PC-3 (cell line): ENCODE data around the gene SLC12A3. TPM values are rescaled to one million over a fixed set of nuclear protein-coding genes. Genes with fewer than 3 reads are reported as not detected.

Source experiments
- ATAC-seq: fragments of 200-7000 bp; cut with Tn5 transposase; 2 replicates; pipeline ENCODE4 v1.9.1; 2020; ENCODE audit warnings: mild to moderate bottlenecking, moderate library complexity
- BruUV-seq: library from RNA; stranded (reverse); fragments of 400-500 nt; replicated peaks from 2 replicates; lab custom pipeline; 2021; lab: Mats Ljungman, UMichigan
- CTCF ChIA-PET: fragments of 300-600 bp; sonication (Branson Sonifier 250); formaldehyde crosslinking; loops from one replicate; lab custom pipeline; 2022; ENCODE audit warnings: antibody characterized with exemption; lab: Charles Lee
- POLR2A ChIA-PET: fragments of 300-600 bp; sonication (Branson Sonifier 250); formaldehyde crosslinking; loops from one replicate; lab custom pipeline; 2022; ENCODE audit warnings: antibody characterized with exemption; ENCODE audit not compliant: unreplicated experiment; lab: Charles Lee
- DNase-seq: peaks from one replicate; pipeline ENCODE4 v3.0.0-alpha.2; 2015
- H2AFZ ChIP-seq: fragments of 300-600 bp; sonication (generic); 2 replicates; pipeline ENCODE4 v1.6.0; 2016; ENCODE audit warnings: antibody characterized with exemption, low read length
- H3F3A ChIP-seq: fragments of 300-600 bp; sonication (generic); one replicate; pipeline ENCODE4 v1.6.0; 2017; ENCODE audit warnings: antibody characterized with exemption, low read length, control low read depth, mild to moderate bottlenecking; ENCODE audit not compliant: unreplicated experiment
- H3K27ac ChIP-seq: fragments of 300-600 bp; sonication (generic); 2 replicates; pipeline ENCODE4 v1.5.1; 2016; ENCODE audit warnings: mild to moderate bottlenecking, low read length
- H3K27me3 ChIP-seq: fragments of 300-600 bp; sonication (generic); 2 replicates; pipeline ENCODE4 v1.6.1; 2016; ENCODE audit warnings: low read length, mixed read lengths
- H3K36me3 ChIP-seq: fragments of 300-600 bp; sonication (generic); 2 replicates; pipeline ENCODE4 v1.6.1; 2016; ENCODE audit warnings: low read depth, mixed run types, low read length, mixed read lengths
- H3K4me1 ChIP-seq: fragments of 300-600 bp; sonication (generic); 2 replicates; pipeline ENCODE4 v1.5.1; 2016; ENCODE audit warnings: low read length; ENCODE audit not compliant: insufficient read depth
- H3K4me2 ChIP-seq: fragments of 300-600 bp; sonication (generic); 2 replicates; pipeline ENCODE4 v1.6.0; 2016; ENCODE audit warnings: low read length
- H3K4me3 ChIP-seq: fragments of 300-600 bp; sonication (generic); 2 replicates; pipeline ENCODE4 v1.5.1; 2016; ENCODE audit warnings: mild to moderate bottlenecking, low read length, mixed read lengths
- H3K79me2 ChIP-seq: fragments of 300-600 bp; sonication (generic); 2 replicates; pipeline ENCODE4 v1.6.1; 2017; ENCODE audit warnings: low read length, mixed read lengths
- H3K9ac ChIP-seq: fragments of 300-600 bp; sonication (generic); 2 replicates; pipeline ENCODE4 v1.6.0; 2016; ENCODE audit warnings: mild to moderate bottlenecking, low read length
- H3K9me2 ChIP-seq: fragments of 300-600 bp; sonication (generic); replicated peaks from 2 replicates; pipeline ENCODE4 v1.6.1; 2016; ENCODE audit warnings: mixed run types, low read length, mixed read lengths
- H3K9me3 ChIP-seq: fragments of 300-600 bp; sonication (generic); 2 replicates; pipeline ENCODE4 v1.6.1; 2016; ENCODE audit warnings: low read length, mixed read lengths
- H4K20me1 ChIP-seq: fragments of 300-600 bp; sonication (generic); 2 replicates; pipeline ENCODE4 v1.6.1; 2016; ENCODE audit warnings: low read length, mixed read lengths
- EZH2 ChIP-seq: fragments of 300-600 bp; sonication (generic); IDR thresholded peaks from one replicate; pipeline ENCODE4 v1.6.1; 2017; ENCODE audit warnings: antibody characterized with exemption, mild to moderate bottlenecking, low read length; ENCODE audit not compliant: unreplicated experiment
- EZH2phosphoT487 ChIP-seq: fragments of 300-600 bp; sonication (generic); IDR thresholded peaks from 2 replicates; pipeline ENCODE4 v1.6.1; 2018; ENCODE audit warnings: mild to moderate bottlenecking, antibody characterized with exemption, low read length, borderline replicate concordance
- intact Hi-C: fragments of 100-400 bp; cut with micrococcal nuclease; formaldehyde crosslinking; loops from 2 replicates; pipeline ENCODE4 v1.9.0; 2023
- total RNA-seq: library from RNA; depleted of rRNA; stranded (reverse); fragments of >200 nt; gene quantifications from 2 replicates; pipeline ENCODE4 v1.2.3, GENCODE V29; 2014
- TF ChIP-seq, protein P1 (sequence below): fragments of 300-600 bp; sonication (generic); conservative IDR thresholded peaks from 2 replicates; pipeline ENCODE4 v1.5.1; 2017; ENCODE audit warnings: antibody characterized with exemption, low read depth, mild to moderate bottlenecking, low read length

SLC12A3 gene
- total RNA-seq, 1 experiment from 2014 or later = not detected

DNA sequence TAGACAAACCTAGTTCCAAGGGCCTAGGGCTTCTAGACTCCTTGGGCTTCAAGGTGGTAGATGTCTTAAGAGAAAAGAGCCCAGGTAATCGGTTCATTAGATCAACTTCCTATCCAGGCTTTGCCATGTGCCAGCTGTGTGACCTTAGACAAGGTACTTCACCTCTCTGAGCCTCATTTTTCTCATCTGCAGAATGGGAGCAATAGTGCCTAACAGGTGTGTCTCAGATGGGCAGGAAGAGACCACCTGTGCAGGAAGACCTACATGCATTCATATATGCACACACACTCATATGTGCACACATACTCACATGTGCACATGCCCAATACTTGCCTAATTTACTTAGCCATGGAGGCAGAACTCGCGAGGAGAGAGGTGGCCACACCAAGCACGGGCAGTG lies 15.7 kb downstream of the SLC12A3 start:
- H2AFZ ChIP-seq = no peak overlapping the region
- no peak overlapping the region for H3K27ac ChIP-seq
- intact Hi-C loops = no loop called here
- H3K9ac ChIP-seq = no peak overlapping the region
- H3K4me1 ChIP-seq = no peaks in the 10 kb centered on the region
- H3K27me3 ChIP-seq = no peaks in the 10 kb centered on the region
- no peak for TF ChIP-seq EZH2
- TF ChIP-seq, protein P1, sequence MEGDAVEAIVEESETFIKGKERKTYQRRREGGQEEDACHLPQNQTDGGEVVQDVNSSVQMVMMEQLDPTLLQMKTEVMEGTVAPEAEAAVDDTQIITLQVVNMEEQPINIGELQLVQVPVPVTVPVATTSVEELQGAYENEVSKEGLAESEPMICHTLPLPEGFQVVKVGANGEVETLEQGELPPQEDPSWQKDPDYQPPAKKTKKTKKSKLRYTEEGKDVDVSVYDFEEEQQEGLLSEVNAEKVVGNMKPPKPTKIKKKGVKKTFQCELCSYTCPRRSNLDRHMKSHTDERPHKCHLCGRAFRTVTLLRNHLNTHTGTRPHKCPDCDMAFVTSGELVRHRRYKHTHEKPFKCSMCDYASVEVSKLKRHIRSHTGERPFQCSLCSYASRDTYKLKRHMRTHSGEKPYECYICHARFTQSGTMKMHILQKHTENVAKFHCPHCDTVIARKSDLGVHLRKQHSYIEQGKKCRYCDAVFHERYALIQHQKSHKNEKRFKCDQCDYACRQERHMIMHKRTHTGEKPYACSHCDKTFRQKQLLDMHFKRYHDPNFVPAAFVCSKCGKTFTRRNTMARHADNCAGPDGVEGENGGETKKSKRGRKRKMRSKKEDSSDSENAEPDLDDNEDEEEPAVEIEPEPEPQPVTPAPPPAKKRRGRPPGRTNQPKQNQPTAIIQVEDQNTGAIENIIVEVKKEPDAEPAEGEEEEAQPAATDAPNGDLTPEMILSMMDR = no peak
- TF ChIP-seq EZH2phosphoT487 = no peak
- H3K79me2 ChIP-seq = no peaks in the 10 kb centered on the region
- ChIA-PET CTCF (no interaction called here), POLR2A (no interaction called here)
- DNase-seq (no peak), ATAC-seq (no peak)
- H3K4me2 ChIP-seq = no peak overlapping the region
- H3K4me3 ChIP-seq = no peak overlapping the region
- no peaks in the 10 kb centered on the region for H4K20me1 ChIP-seq
- no peaks in the 10 kb centered on the region for H3K9me2 ChIP-seq
- BruUV-seq = no TSS peak
- no peaks in the 10 kb centered on the region for H3F3A ChIP-seq
- H3K36me3 ChIP-seq = no peaks in the 10 kb centered on the region
- H3K9me3 ChIP-seq = no peaks in the 10 kb centered on the region

DNA sequence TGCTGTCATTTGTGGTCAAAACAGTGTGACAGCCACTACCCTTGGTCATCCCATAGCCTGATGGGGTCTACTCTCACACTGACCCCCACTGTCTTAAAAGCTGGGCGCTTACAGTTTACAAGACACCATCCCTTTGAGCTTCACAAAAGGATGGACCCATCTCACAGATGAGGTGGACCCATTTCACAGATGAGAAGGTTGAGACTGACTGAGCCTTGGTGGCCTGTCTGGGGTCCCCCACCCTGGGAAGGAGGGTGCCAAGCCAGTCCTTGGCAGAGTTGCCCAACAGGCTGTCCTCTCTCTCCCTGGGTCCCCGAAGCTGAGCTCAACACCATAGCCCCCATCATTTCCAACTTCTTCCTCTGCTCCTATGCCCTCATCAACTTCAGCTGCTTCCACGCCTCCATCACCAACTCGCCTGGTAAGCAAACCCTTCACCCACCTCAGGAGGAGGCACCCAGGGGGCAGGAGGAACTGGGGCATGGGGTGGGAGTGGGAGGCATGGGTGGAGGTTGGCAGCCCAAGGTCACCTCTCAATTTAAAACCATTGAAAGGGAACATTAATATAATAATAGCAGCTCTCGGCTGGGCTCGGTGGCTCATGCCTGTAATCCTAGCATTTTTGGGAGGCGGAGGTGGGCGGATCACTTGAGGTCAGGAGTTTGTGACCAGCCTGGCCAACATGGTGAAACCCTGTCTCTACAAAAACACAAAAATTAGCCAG lies 17.2 kb downstream of the SLC12A3 start:
- POLR2A ChIA-PET = no interaction called here
- Histone ChIP-seq H3K27me3 (no peaks in the 10 kb centered on the region), H3K9ac (no peak overlapping the region), H3K4me2 (no peak overlapping the region), H3K4me3 (no peak overlapping the region), H3K36me3 (no peaks in the 10 kb centered on the region), H3K9me3 (no peaks in the 10 kb centered on the region), H3F3A (no peaks in the 10 kb centered on the region), H4K20me1 (no peaks in the 10 kb centered on the region), H3K4me1 (no peaks in the 10 kb centered on the region), H3K79me2 (no peaks in the 10 kb centered on the region), H2AFZ (no peak overlapping the region), H3K27ac (no peak overlapping the region), H3K9me2 (no peaks in the 10 kb centered on the region)
- intact Hi-C loops = no loop called here
- DNase-seq = no peak
- CTCF ChIA-PET = no interaction called here
- ATAC-seq = no peak
- BruUV-seq = no TSS peak
- no peak for TF ChIP-seq EZH2
- TF ChIP-seq, protein P1 = no peak
- TF ChIP-seq EZH2phosphoT487 = no peak

DNA sequence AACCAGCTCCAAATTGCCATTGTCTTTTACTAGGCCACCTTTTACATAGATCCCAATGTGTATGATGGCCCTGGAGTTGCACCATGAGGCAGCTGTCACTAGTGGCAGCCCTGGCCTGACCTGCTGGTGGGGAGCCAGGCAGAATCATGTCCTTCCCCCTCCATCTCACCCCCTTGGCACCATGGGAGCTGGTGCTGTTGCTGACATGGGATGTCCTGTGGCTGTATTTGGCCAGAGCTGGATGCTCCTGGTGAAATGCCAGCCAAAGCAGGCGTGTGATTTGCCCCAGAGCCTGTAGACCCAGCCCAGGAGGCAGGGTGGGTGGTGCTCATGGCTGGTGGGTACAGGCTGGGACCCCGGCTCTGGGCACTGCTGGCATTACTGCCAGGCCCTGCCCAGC lies 18.6 kb downstream of the SLC12A3 start:
- Histone ChIP-seq H3K36me3 (no peaks in the 10 kb centered on the region), H2AFZ (no peak overlapping the region), H4K20me1 (no peaks in the 10 kb centered on the region), H3K9ac (no peak overlapping the region), H3K27ac (no peak overlapping the region), H3K9me3 (no peaks in the 10 kb centered on the region), H3K4me3 (no peak overlapping the region), H3K9me2 (no peaks in the 10 kb centered on the region), H3K79me2 (no peaks in the 10 kb centered on the region), H3F3A (no peaks in the 10 kb centered on the region), H3K4me1 (no peaks in the 10 kb centered on the region), H3K27me3 (no peaks in the 10 kb centered on the region), H3K4me2 (no peak overlapping the region)
- intact Hi-C loops = no loop called here
- BruUV-seq = no TSS peak
- DNase-seq (no peak), ATAC-seq (no peak)
- ChIA-PET CTCF (interaction anchor here (0.7 kb wide), 1 partner anchor 146 kb away, joined by 5 read pairs; no protein-coding TSS in a partner anchor), POLR2A (no interaction called here)
- TF ChIP-seq EZH2phosphoT487 (no peak), EZH2 (no peak)
- TF ChIP-seq, protein P1 = no peak
